SK-N-SH treated with all-trans-retinoic acid at 6 μM for 48 hours (cell line): ENCODE measurements around the gene C13orf46.

Experiments
- ATAC-seq: fragments of 200-7000 bp; cut with Tn5 transposase; 3 replicates; pipeline ENCODE4 v1.9.1; 2020; ENCODE audit warnings: mild to moderate bottlenecking, moderate library complexity
- ARNTL ChIP-seq: fragments of 450-650 bp; formaldehyde crosslinking; IDR thresholded peaks from 2 replicates; pipeline ENCODE4 v1.5.0; 2020; ENCODE audit warnings: low read depth, mild to moderate bottlenecking, moderate library complexity, borderline replicate concordance
- BACH2 ChIP-seq: fragments of 250-450 bp; sonication (Bioruptor Pico); IDR thresholded peaks from 2 replicates; pipeline ENCODE4 v1.9.0; 2021; ENCODE audit warnings: mild to moderate bottlenecking, borderline replicate concordance
- CSDC2 ChIP-seq: fragments of 250-450 bp; sonication (Bioruptor Pico); IDR thresholded peaks from 2 replicates; pipeline ENCODE4 v1.5.0; 2020; ENCODE audit warnings: mild to moderate bottlenecking, moderate library complexity
- ESRRG ChIP-seq: fragments of 250-450 bp; sonication (Bioruptor Pico); IDR thresholded peaks from 2 replicates; pipeline ENCODE4 v1.6.1; 2021; ENCODE audit warnings: mild to moderate bottlenecking
- GLIS3 ChIP-seq: fragments of 250-450 bp; sonication (Bioruptor Pico); IDR thresholded peaks from 2 replicates; pipeline ENCODE4 v1.5.0; 2020; ENCODE audit warnings: mild to moderate bottlenecking, moderate library complexity
- ISL1 ChIP-seq: fragments of 250-450 bp; sonication (Bioruptor Pico); IDR thresholded peaks from 2 replicates; pipeline ENCODE4 v2.1.2; 2022; ENCODE audit warnings: mild to moderate bottlenecking, moderate library complexity
- POU6F1 ChIP-seq: fragments of 250-450 bp; sonication (Bioruptor Pico); IDR thresholded peaks from 2 replicates; pipeline ENCODE4 v1.8.0; 2021; ENCODE audit warnings: low read depth, mild to moderate bottlenecking, moderate library complexity, borderline replicate concordance
- RARB ChIP-seq: fragments of 250-450 bp; sonication (Bioruptor Pico); IDR thresholded peaks from 2 replicates; pipeline ENCODE4 v1.8.0; 2021; ENCODE audit warnings: mild to moderate bottlenecking, moderate library complexity
- TCF4 ChIP-seq: fragments of 250-450 bp; sonication (Bioruptor Pico); IDR thresholded peaks from 2 replicates; pipeline ENCODE4 v1.8.0; 2021; ENCODE audit warnings: mild to moderate bottlenecking, moderate library complexity, borderline replicate concordance
- TOX ChIP-seq: fragments of 250-450 bp; sonication (Bioruptor Pico); IDR thresholded peaks from 2 replicates; pipeline ENCODE4 v1.8.0; 2021; ENCODE audit warnings: mild to moderate bottlenecking, moderate library complexity, borderline replicate concordance
- TSHZ2 ChIP-seq: fragments of 250-450 bp; sonication (Bioruptor Pico); IDR thresholded peaks from 2 replicates; pipeline ENCODE4 v1.5.0; 2020; ENCODE audit warnings: mild to moderate bottlenecking, moderate library complexity
- ZC3H10 ChIP-seq: fragments of 250-450 bp; sonication (Bioruptor Pico); IDR thresholded peaks from 2 replicates; pipeline ENCODE4 v1.5.1; 2021; ENCODE audit warnings: mild to moderate bottlenecking, moderate library complexity
- ZFP3 ChIP-seq: fragments of 250-450 bp; sonication (Bioruptor Pico); IDR thresholded peaks from 2 replicates; pipeline ENCODE4 v1.5.0; 2020; ENCODE audit warnings: mild to moderate bottlenecking, moderate library complexity
- ZFP30 ChIP-seq: fragments of 450-650 bp; formaldehyde crosslinking; IDR thresholded peaks from 2 replicates; pipeline ENCODE4 v1.5.0; 2022; ENCODE audit warnings: mild to moderate bottlenecking, moderate library complexity
- ZNF565 ChIP-seq: fragments of 450-650 bp; formaldehyde crosslinking; conservative IDR thresholded peaks from 2 replicates; pipeline ENCODE4 v1.5.0; 2020; ENCODE audit warnings: low read depth, mild to moderate bottlenecking, moderate library complexity
- ZNF70 ChIP-seq: fragments of 450-650 bp; formaldehyde crosslinking; IDR thresholded peaks from 2 replicates; pipeline ENCODE4 v1.5.0; 2020; ENCODE audit warnings: mild to moderate bottlenecking, moderate library complexity
- ZNF8 ChIP-seq: fragments of 450-650 bp; formaldehyde crosslinking; IDR thresholded peaks from 2 replicates; pipeline ENCODE4 v1.5.0; 2020; ENCODE audit warnings: mild to moderate bottlenecking, moderate library complexity
- TF ChIP-seq, protein P1 (sequence below): fragments of 250-450 bp; sonication (Bioruptor Pico); IDR thresholded peaks from 2 replicates; pipeline ENCODE4 v1.5.1; 2021; ENCODE audit warnings: mild to moderate bottlenecking, moderate library complexity
- TF ChIP-seq, protein P2 (sequence below): fragments of 250-450 bp; sonication (Bioruptor Pico); IDR thresholded peaks from 2 replicates; pipeline ENCODE4 v1.8.0; 2020; ENCODE audit warnings: mild to moderate bottlenecking, moderate library complexity, borderline replicate concordance

The C13orf46 gene

DNA sequence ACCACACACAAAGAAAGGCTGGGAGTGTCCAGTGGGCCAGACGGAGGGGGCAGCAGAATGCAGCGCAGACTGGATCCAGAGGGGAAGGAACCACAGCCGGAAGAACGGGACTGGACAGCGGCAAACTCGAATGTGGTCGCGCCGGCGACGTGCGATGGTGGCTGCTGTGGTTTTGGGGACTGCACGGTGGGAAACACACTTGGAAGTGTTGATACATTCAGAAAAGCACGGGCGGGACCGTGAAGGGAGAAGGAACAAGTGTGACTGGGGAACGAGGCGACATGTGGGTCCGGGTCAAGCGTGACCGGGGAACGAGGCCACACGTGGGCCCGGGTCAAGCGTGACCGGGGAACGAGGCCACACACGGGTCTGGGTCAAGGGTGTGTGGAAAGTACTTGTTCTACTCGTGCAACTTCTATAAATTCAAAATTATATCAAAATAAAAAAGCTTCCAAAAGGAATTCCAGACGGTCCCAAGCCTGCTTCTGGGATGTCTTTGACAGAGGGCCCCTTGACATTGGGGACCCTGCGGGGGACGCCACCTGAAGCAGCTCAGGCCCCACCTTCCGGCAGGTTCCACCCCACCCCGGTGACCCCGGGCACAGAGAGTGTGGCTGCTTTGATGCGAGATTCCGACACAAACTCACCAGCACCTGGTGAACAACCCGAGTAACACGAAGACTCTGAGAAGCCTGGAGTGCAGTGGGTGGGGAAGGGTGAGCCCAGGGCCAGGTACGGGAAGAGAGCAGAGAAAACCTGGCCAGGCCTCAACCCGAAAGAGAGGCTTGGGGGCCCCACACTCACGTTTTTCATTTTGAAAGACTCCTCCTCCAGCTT, 25.1 kb upstream of the C13orf46 start:
- ATAC-seq, result no peak
- no peak for TF ChIP-seq ESRRG
- TF ChIP-seq, protein P1, sequence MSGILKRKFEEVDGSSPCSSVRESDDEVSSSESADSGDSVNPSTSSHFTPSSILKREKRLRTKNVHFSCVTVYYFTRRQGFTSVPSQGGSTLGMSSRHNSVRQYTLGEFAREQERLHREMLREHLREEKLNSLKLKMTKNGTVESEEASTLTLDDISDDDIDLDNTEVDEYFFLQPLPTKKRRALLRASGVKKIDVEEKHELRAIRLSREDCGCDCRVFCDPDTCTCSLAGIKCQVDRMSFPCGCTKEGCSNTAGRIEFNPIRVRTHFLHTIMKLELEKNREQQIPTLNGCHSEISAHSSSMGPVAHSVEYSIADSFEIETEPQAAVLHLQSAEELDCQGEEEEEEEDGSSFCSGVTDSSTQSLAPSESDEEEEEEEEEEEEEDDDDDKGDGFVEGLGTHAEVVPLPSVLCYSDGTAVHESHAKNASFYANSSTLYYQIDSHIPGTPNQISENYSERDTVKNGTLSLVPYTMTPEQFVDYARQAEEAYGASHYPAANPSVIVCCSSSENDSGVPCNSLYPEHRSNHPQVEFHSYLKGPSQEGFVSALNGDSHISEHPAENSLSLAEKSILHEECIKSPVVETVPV (CRISPR knock-in tag), result no peak
- no peak for TF ChIP-seq POU6F1 (CRISPR knock-in tag)
- TF ChIP-seq ISL1 (CRISPR knock-in tag), result no peak
- no peak for TF ChIP-seq TSHZ2 (CRISPR knock-in tag)
- TF ChIP-seq ARNTL, result no peak
- no peak for TF ChIP-seq ZNF8 (CRISPR knock-in tag)
- TF ChIP-seq, protein P2, sequence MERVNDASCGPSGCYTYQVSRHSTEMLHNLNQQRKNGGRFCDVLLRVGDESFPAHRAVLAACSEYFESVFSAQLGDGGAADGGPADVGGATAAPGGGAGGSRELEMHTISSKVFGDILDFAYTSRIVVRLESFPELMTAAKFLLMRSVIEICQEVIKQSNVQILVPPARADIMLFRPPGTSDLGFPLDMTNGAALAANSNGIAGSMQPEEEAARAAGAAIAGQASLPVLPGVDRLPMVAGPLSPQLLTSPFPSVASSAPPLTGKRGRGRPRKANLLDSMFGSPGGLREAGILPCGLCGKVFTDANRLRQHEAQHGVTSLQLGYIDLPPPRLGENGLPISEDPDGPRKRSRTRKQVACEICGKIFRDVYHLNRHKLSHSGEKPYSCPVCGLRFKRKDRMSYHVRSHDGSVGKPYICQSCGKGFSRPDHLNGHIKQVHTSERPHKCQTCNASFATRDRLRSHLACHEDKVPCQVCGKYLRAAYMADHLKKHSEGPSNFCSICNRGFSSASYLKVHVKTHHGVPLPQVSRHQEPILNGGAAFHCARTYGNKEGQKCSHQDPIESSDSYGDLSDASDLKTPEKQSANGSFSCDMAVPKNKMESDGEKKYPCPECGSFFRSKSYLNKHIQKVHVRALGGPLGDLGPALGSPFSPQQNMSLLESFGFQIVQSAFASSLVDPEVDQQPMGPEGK, result no peak

GRCh38 chr13:113997845-113998751, 24.2 kb upstream of the C13orf46 start:
- no peak for ATAC-seq

DNA sequence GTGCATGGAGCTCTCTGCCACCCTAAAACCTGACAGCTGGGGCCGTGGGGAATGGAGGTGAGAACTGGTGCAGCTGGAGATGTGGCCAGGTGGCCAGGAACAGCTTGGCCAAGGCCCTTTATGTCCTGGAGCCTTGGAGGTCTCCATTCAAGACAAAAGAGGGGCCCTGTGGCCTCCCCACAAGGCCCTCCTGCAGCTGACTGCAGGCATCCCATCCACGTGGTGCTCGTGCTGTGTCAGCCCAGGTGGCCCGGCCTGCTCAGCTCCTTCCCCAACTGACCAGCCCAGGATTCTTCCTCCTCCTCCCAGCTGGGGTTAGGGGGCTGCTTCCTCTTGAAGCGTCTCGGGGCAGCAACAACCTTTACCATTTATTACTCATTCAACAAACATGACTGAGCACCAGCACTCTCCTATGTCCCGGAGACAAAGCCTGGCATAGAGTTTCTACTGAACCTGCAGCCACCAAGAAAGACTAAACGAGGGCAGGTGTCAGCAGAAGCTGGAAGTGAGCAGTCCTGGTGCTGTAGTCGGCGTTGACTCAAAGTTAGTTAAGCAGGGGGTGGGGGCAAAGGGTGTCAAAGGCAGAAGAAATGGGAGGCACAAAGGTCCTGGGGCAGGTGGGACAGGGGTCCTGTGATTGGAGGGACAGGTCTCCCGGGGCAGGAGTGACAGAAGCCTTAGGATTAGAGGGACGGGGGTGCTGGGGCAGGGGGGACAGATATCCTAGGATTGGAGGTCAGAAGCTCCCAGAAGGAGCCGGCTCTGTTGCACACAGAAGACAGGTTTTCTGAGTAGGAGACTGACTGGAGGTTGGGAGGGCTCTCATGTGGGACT, 23.3 kb upstream of the C13orf46 start:
- TF ChIP-seq ZC3H10 (CRISPR knock-in tag) (no peak), TSHZ2 (CRISPR knock-in tag) (no peak), ARNTL (no peak), CSDC2 (CRISPR knock-in tag) (no peak), ISL1 (CRISPR knock-in tag) (no peak), RARB (CRISPR knock-in tag) (no peak), ZNF565 (CRISPR knock-in tag) (no peak), ZFP3 (no peak), ESRRG (no peak), GLIS3 (no peak), TCF4 (CRISPR knock-in tag) (no peak)
- TF ChIP-seq, protein P1 (CRISPR knock-in tag), result no peak
- TF ChIP-seq, protein P2, result no peak
- ATAC-seq, result no peak

More at GRCh38 chr13:113997845-113998751, 24.2 kb upstream of the C13orf46 start:
- TF ChIP-seq ZNF70 (CRISPR knock-in tag), result no peak
- no peak for TF ChIP-seq ZC3H10 (CRISPR knock-in tag)
- no peak for TF ChIP-seq ZNF8 (CRISPR knock-in tag)
- TF ChIP-seq BACH2 (CRISPR knock-in tag), result no peak
- no peak for TF ChIP-seq TOX (CRISPR knock-in tag)
- no peak for TF ChIP-seq ISL1 (CRISPR knock-in tag)
- TF ChIP-seq ZNF565 (CRISPR knock-in tag), result no peak
- TF ChIP-seq ZFP30, result no peak
- no peak for TF ChIP-seq ARNTL
- no peak for TF ChIP-seq ESRRG
- TF ChIP-seq GLIS3, result no peak
- TF ChIP-seq, all 23 proteins: peak for 0
